Stimulated activated CD4-positive, alpha-beta T cell treated with anti-CD3 and anti-CD28 coated beads, Interleukin-12 subunit alpha, Interleukin-12 subunit beta, amount 100 ng/mL, for 4 hours (primary cell): Measurements from ENCODE around the gene USP38.

ENCODE experiments used
- DNase-seq: peaks from one replicate; pipeline ENCODE4 v3.0.0-alpha.2; 2020

The USP38 gene

DNA sequence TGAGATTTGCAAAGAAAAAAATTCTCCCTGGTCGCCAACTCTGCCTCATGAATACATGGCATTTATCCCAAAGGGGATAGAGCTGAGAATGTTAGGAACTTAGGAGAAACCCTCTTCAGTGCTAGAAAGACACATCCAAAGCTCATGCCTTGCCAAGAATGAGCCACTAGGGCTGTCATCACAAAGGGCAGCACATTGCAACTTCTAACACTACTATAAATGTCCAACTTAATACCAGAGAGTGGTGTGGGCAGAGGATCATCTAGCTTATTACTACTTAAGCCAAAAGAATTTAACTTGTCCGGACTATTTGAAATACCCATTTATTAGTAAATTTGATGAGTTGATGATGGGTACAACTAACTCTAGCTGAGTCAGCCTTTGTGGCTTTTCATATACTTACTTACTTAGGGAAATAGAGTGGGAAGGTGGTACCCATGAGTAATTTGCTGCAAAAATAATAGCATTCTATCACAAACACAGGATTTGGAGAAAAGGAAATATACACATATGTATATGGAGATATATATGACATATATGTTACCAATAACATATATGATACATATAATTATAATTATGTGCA lies 85.6 kb downstream of the USP38 start:
- no peak for DNase-seq
